ENCODE data around the gene HOXB1. TPM values are rescaled to one million over a fixed set of nuclear protein-coding genes. Genes with fewer than 3 reads are reported as not detected.

HOXB1 gene
- polyA plus RNA-seq, 1 of the 3 experiments (the other 2 are of a cell fraction), result not detected

GRCh38 chr17:48569674-48570324 lies 39.0 kb upstream of the HOXB1 start:
- Histone ChIP-seq H3F3A (replicated peaks; ENCODE audit: insufficient read depth) (no peaks in the 10 kb centered on the region), H3K27ac (ENCODE audit: low read depth in 2 of 2, low read length in 1 of 2) (no peak overlapping the region), H3K4me2 (no peak overlapping the region), H3K9me2 (no peaks in the 10 kb centered on the region), H3K36me3 (replicated peaks in 1 of 2; ENCODE audit: control insufficient read depth in 1 of 2, insufficient read depth in 2 of 2, low read length in 1 of 2) (no peaks in the 10 kb centered on the region), H3K4me1 (ENCODE audit: control insufficient read depth in 1 of 2, insufficient read depth in 2 of 2, low read depth in 1 of 2, low read length in 1 of 2) (no peaks in the 10 kb centered on the region), H3K9me3 (no peaks in the 10 kb centered on the region), H3K79me2 (ENCODE audit: insufficient read depth) (no peaks in the 10 kb centered on the region), H3K27me3 (ENCODE audit: insufficient read depth) (peaks cover 99% of the 10 kb centered on the region), H3K9ac (no peak overlapping the region), H3K4me3 (ENCODE audit: low read depth in 2 of 2, low read length in 1 of 2) (no peak overlapping the region), H2AFZ (ENCODE audit: low read depth) (no peak overlapping the region), H4K20me1 (ENCODE audit: insufficient read depth) (0 out of 2 replicates have a peak, but pooled peaks cover 6% of the 10 kb centered on the region)
- 14% methylated on average over 6 of the region's 6 CpGs for WGBS (ENCODE audit: low lambda C conversion rate)
- POLR2A ChIA-PET, result no interaction called here
- TF ChIP-seq, protein P1, sequence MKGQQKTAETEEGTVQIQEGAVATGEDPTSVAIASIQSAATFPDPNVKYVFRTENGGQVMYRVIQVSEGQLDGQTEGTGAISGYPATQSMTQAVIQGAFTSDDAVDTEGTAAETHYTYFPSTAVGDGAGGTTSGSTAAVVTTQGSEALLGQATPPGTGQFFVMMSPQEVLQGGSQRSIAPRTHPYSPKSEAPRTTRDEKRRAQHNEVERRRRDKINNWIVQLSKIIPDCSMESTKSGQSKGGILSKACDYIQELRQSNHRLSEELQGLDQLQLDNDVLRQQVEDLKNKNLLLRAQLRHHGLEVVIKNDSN (IDR thresholded peaks at IDR 0.05; ENCODE audit: borderline replicate concordance, low read depth), result no peak
- TF ChIP-seq, protein P2, sequence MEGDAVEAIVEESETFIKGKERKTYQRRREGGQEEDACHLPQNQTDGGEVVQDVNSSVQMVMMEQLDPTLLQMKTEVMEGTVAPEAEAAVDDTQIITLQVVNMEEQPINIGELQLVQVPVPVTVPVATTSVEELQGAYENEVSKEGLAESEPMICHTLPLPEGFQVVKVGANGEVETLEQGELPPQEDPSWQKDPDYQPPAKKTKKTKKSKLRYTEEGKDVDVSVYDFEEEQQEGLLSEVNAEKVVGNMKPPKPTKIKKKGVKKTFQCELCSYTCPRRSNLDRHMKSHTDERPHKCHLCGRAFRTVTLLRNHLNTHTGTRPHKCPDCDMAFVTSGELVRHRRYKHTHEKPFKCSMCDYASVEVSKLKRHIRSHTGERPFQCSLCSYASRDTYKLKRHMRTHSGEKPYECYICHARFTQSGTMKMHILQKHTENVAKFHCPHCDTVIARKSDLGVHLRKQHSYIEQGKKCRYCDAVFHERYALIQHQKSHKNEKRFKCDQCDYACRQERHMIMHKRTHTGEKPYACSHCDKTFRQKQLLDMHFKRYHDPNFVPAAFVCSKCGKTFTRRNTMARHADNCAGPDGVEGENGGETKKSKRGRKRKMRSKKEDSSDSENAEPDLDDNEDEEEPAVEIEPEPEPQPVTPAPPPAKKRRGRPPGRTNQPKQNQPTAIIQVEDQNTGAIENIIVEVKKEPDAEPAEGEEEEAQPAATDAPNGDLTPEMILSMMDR (IDR thresholded peaks at IDR 0.05), result peak; percentile 15; the same call in 1 of the 2 replicates
- CTCF ChIA-PET, result interaction anchor here (0.7 to 1.5 kb wide), 6 partner anchors 12 to 262 kb away, joined by 3 to 4 read pairs (median 3); no protein-coding TSS in a partner anchor
- no peak for DNase-seq

- peaks cover 98% of the 10 kb centered on the region for H3K27me3 ChIP-seq (ENCODE audit: insufficient read depth)
- H3K4me3 ChIP-seq (ENCODE audit: low read depth in 2 of 2, low read length in 1 of 2), result no peak overlapping the region
- no peak overlapping the region for H3K9ac ChIP-seq
- TF ChIP-seq MEF2A (IDR thresholded peaks at IDR 0.05; ENCODE audit: borderline replicate concordance, low read depth), result no peak
- TF ChIP-seq GATA2 (CRISPR knock-in tag; IDR thresholded peaks at IDR 0.05), result no peak
- TF ChIP-seq USF2 (IDR thresholded peaks at IDR 0.05; ENCODE audit: borderline replicate concordance, low read depth, low read length), result no peak
- no peak for TF ChIP-seq CHD2 (IDR thresholded peaks at IDR 0.05; ENCODE audit: low read length, partially characterized antibody)
- no peak for TF ChIP-seq FOXJ3 (CRISPR knock-in tag; IDR thresholded peaks at IDR 0.05)
- H3K9me3 ChIP-seq, result no peaks in the 10 kb centered on the region
- H4K20me1 ChIP-seq (ENCODE audit: insufficient read depth), result 0 out of 2 replicates have a peak, but pooled peaks cover 6% of the 10 kb centered on the region
- no peaks in the 10 kb centered on the region for H3F3A ChIP-seq (replicated peaks; ENCODE audit: insufficient read depth)
- no peaks in the 10 kb centered on the region for H3K4me1 ChIP-seq (ENCODE audit: control insufficient read depth in 1 of 2, insufficient read depth in 2 of 2, low read depth in 1 of 2, low read length in 1 of 2)
- no peak overlapping the region for H3K4me2 ChIP-seq
- CTCF ChIA-PET, result interaction anchor here (0.8 to 1.5 kb wide), 4 partner anchors 12 to 219 kb away, joined by 3 to 4 read pairs (median 3); no protein-coding TSS in a partner anchor
- 10% methylated on average over 3 of the region's 3 CpGs for WGBS (ENCODE audit: low lambda C conversion rate)
- H2AFZ ChIP-seq (ENCODE audit: low read depth), result no peak overlapping the region
- H3K27ac ChIP-seq (ENCODE audit: low read depth in 2 of 2, low read length in 1 of 2), result no peak overlapping the region
- H3K36me3 ChIP-seq (replicated peaks in 1 of 2; ENCODE audit: control insufficient read depth in 1 of 2, insufficient read depth in 2 of 2, low read length in 1 of 2), result no peaks in the 10 kb centered on the region
- POLR2A ChIA-PET, result no interaction called here
- H3K9me2 ChIP-seq, result no peaks in the 10 kb centered on the region
- no peaks in the 10 kb centered on the region for H3K79me2 ChIP-seq (ENCODE audit: insufficient read depth)
- DNase-seq, result no peak
Measured at GRCh38 chr17:48569240-48569582, 38.4 kb upstream of the HOXB1 start.

Data from SK-N-SH (cell line).